ENCODE measurements around the gene DDN. TPM values are rescaled to one million over a fixed set of nuclear protein-coding genes. Genes with fewer than 3 reads are reported as not detected.

DDN gene
- total and polyA plus RNA-seq, 9 of the 15 experiments (the other 6 are each of a cell fraction or from before 2014, with no cell fraction given) = 0.03 to 3.6 (median 1.6) TPM

- TF ChIP-seq, protein P1, sequence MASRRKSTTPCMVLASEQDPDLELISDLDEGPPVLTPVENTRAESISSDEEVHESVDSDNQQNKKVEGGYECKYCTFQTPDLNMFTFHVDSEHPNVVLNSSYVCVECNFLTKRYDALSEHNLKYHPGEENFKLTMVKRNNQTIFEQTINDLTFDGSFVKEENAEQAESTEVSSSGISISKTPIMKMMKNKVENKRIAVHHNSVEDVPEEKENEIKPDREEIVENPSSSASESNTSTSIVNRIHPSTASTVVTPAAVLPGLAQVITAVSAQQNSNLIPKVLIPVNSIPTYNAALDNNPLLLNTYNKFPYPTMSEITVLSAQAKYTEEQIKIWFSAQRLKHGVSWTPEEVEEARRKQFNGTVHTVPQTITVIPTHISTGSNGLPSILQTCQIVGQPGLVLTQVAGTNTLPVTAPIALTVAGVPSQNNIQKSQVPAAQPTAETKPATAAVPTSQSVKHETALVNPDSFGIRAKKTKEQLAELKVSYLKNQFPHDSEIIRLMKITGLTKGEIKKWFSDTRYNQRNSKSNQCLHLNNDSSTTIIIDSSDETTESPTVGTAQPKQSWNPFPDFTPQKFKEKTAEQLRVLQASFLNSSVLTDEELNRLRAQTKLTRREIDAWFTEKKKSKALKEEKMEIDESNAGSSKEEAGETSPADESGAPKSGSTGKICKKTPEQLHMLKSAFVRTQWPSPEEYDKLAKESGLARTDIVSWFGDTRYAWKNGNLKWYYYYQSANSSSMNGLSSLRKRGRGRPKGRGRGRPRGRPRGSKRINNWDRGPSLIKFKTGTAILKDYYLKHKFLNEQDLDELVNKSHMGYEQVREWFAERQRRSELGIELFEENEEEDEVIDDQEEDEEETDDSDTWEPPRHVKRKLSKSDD (conservative IDR thresholded peaks at IDR 0.05; ENCODE audit: low read length) = no peak
- no peak for TF ChIP-seq SMAD1 (IDR thresholded peaks at IDR 0.05; ENCODE audit: low read depth, low read length, partially characterized antibody)
- TF ChIP-seq ATF3 (IDR thresholded peaks at IDR 0.05) = no peak
- TF ChIP-seq ATF3 (CRISPR knock-in tag; conservative IDR thresholded peaks at IDR 0.05) = no peak
- no peak for TF ChIP-seq NFE2 (IDR thresholded peaks at IDR 0.05; ENCODE audit: low read depth)
- no peak for TF ChIP-seq ZBTB8A (IDR thresholded peaks at IDR 0.05; ENCODE audit: partially characterized antibody)
- TF ChIP-seq CHD2 (IDR thresholded peaks at IDR 0.05; ENCODE audit: low read depth, low read length) = no peak
- no peak for TF ChIP-seq BRF1 (IDR thresholded peaks at IDR 0.05; ENCODE audit: borderline replicate concordance, extremely low read depth, insufficient read length)
- TF ChIP-seq, protein P2, sequence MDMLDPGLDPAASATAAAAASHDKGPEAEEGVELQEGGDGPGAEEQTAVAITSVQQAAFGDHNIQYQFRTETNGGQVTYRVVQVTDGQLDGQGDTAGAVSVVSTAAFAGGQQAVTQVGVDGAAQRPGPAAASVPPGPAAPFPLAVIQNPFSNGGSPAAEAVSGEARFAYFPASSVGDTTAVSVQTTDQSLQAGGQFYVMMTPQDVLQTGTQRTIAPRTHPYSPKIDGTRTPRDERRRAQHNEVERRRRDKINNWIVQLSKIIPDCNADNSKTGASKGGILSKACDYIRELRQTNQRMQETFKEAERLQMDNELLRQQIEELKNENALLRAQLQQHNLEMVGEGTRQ (CRISPR knock-in tag; IDR thresholded peaks at IDR 0.05) = 0 out of 2 replicates have a peak, but pooled peaks have one; percentile 12
- 0 out of 2 replicates have a peak, but pooled peaks have one; percentile 15 for TF ChIP-seq TCF3 (CRISPR knock-in tag; IDR thresholded peaks at IDR 0.05)
- 0 out of 2 replicates have a peak, but pooled peaks have one; percentile 12 for TF ChIP-seq CBFA2T3 (IDR thresholded peaks at IDR 0.05)
Observed at GRCh38 chr12:49013428-49013827, 14.3 kb upstream of the DDN start (continued).

Measured in K562 (cell line).